ENCODE measurements around the gene KCNB1.

KCNB1 gene

DNA sequence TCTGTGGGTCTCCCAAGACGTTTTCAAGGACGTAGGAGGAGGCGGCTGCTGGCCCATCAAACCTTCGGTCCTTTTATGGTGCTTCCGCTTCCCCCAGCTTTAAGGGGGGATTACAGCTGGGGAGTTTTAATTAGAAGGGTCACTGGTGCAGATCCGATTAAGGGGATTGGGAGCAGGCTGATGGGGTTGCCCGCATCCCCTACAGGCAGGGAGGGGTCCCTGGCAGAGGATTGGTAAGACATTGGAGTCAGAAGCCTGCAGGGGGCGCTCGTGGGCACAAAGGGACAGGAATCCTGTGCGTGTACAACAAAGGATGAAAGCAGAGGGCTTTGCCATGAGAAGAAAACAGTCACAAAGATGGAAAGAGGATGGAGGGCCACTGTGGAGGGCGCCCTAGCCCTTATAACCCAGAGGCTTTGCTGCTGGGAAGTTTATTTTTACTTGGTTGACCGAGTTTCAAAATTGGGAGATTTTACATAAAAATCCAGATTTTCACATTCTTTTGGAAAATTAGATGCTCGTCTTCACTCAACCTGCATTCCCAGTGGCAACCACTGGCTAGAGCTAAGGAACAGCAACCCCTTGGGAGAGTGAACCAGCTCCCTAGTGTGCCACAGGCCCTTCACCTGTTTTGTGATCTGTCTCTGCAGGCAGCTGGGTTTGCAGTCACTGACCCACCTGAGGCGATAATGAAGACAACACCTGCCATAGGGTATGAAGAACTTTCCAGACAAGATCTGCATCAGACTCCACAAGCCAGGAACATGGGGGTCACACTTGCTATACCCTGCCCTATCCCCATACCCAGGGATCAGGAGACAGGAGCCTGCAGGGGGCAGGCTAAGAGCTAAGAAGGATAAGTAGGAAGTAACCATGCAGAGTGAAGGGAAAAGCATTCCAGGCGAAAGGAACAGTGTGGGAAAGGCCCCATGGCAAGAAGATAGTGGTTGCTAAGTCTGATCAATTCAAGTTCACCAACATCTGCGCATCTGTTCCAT lies 97.7 kb downstream of the KCNB1 start:
- no peak overlapping the region for H3K4me3 ChIP-seq (ENCODE audit: low read depth, low read length)
- DNase-seq (ENCODE audit: low read depth) = no peak
- TF ChIP-seq, protein P1, sequence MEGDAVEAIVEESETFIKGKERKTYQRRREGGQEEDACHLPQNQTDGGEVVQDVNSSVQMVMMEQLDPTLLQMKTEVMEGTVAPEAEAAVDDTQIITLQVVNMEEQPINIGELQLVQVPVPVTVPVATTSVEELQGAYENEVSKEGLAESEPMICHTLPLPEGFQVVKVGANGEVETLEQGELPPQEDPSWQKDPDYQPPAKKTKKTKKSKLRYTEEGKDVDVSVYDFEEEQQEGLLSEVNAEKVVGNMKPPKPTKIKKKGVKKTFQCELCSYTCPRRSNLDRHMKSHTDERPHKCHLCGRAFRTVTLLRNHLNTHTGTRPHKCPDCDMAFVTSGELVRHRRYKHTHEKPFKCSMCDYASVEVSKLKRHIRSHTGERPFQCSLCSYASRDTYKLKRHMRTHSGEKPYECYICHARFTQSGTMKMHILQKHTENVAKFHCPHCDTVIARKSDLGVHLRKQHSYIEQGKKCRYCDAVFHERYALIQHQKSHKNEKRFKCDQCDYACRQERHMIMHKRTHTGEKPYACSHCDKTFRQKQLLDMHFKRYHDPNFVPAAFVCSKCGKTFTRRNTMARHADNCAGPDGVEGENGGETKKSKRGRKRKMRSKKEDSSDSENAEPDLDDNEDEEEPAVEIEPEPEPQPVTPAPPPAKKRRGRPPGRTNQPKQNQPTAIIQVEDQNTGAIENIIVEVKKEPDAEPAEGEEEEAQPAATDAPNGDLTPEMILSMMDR (IDR thresholded peaks at IDR 0.05; ENCODE audit: control insufficient read depth, extremely low read depth, insufficient read depth) = peak; percentile 34

DNA sequence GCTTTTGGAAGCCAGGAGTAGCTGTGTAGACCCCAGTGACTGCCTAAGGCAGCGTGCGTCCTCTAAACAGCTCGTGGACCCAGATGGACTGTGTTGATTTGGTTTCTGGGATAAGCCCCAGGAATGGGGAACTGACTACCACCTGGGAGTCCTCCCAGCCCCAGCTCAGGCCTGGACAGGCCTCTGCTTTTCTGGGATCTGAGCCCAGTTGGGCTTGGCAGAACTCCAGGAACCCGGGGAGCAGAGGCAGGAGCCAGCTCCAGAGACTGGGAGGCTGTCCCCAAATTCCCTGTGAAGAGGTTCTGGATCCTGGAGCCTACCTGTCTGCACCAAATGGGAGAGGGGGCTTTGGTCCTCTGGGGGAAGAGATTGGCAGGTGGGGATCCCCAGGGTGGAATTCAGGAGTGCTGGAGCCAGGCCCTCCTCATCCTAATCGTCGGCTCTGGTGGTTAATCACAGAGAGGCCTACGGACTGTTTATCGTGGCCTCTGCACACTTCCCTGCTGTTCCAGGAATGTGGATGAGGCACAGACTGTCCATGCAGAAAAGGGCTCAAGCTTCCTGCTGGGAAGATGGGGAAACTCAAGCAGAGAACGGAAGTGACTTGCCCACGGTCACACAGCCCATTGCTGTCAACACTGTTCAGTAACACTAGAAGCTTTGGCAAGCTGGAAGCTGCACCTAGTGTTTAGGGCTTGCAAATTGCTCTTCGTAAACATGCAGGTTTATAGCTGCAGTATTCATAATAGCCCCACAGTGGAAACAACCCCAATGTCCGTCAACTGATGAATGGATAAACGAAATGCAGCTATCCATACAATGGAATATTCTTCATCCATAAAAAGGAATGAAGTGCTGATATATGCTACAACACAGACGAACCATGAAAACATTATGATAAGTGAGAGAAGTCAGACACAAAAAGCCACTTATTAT lies 100.6 kb downstream of the KCNB1 start:
- DNase-seq (ENCODE audit: low read depth) = peak; percentile 36
- no peak overlapping the region for H3K4me3 ChIP-seq (ENCODE audit: low read depth, low read length)
- TF ChIP-seq, protein P1 (IDR thresholded peaks at IDR 0.05; ENCODE audit: control insufficient read depth, extremely low read depth, insufficient read depth) = no peak

DNA sequence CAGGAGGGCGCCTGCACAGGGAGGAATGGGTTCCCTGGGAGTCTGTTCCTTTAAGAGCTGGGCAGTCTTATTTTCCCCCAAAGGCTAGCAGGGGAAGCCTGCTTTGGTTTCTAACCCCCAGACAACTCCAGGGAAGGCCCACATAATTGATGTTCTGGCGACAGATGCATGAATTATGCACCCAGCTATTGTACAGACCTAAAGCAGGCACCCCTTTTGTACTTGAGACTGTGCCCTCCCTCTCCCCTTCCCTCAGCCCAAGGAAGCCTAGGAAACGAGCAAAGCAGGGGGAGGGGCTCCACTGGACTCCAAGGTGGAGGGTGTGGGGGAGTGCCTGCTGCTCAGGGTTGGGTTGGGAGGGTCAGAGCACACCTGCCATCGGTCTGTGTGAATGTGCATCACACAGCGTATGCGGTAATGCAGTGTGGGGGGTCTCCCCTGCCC lies 102.1 kb downstream of the KCNB1 start:
- TF ChIP-seq, protein P1 (IDR thresholded peaks at IDR 0.05; ENCODE audit: control insufficient read depth, extremely low read depth, insufficient read depth) = no peak
- no peak for DNase-seq (ENCODE audit: low read depth)
- no peak overlapping the region for H3K4me3 ChIP-seq (ENCODE audit: low read depth, low read length)

DNA sequence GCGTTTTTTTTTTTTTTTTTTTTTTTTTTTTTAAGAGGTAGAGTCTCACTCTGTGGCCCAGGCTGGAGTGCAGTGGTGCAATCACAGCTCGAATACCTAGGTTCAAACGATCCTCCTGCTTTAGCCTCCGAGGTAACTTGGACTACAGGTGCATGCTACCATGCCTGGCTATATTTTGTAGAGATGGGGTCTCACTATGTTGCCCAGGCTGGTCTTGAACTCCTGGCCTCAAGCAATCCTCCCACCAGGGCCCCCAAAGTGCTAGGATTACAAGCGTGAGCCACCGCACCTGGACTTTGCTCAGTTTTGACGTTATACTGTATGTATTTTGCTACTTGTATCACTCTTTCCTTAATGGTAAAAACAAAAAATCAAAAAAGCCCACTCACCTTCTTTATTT lies 103.1 kb downstream of the KCNB1 start:
- no peak for DNase-seq (ENCODE audit: low read depth)
- H3K4me3 ChIP-seq (ENCODE audit: low read depth, low read length) = no peak overlapping the region
- TF ChIP-seq, protein P1 (IDR thresholded peaks at IDR 0.05; ENCODE audit: control insufficient read depth, extremely low read depth, insufficient read depth) = no peak

DNA sequence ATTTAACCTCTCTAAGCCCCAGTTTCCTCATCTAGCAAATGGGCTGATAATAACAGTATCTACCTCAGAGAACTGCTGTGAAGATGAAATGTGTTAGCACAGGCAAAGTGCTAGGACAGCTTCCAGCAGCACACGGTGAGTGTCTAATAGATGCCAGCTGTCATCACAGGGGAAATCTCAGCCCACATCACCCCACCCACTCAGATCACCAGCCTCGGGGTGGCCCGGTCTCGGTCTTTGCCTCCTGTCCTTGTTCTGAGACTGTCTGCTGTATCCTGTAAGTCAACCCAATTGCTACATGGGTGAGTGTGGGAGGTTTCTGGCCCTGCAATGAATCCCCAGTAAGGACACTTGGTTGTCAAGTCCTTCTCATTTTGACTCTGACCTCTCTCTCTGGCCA lies 105.1 kb downstream of the KCNB1 start:
- TF ChIP-seq, protein P1 (IDR thresholded peaks at IDR 0.05; ENCODE audit: control insufficient read depth, extremely low read depth, insufficient read depth) = no peak
- no peak overlapping the region for H3K4me3 ChIP-seq (ENCODE audit: low read depth, low read length)
- DNase-seq (ENCODE audit: low read depth) = no peak

DNA sequence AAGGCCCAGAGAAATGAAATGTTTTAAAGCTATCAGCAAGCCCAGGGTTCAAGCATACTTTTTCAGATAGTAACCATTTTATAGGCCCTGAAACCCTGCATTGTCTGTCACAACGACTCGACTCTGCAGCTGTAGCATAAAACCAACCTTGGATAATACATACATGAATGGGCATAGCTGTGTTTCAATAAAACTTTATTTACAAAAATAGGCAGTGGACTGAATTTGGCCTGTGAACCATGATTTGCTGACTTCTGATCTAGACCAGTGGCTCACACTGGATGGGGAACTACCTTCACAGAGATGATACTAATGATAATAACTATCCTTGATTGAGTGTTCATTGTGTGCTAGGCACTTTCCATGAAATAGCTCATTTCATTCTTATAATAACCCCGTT lies 107.3 kb downstream of the KCNB1 start:
- DNase-seq (ENCODE audit: low read depth) = no peak
- TF ChIP-seq, protein P1 (IDR thresholded peaks at IDR 0.05; ENCODE audit: control insufficient read depth, extremely low read depth, insufficient read depth) = no peak
- no peak overlapping the region for H3K4me3 ChIP-seq (ENCODE audit: low read depth, low read length)

All from LNCaP clone FGC (cell line).